ACHN (cell line): Measurements from ENCODE around the gene NEURL3.
"Not testable (repeated sequence)": the region's sequence is repeated elsewhere in the genome, so short reads cannot be mapped to it uniquely, and the experiment has no call there.

ENCODE experiments used
- DNase-seq: peaks from one replicate; pipeline ENCODE4 v3.0.0-alpha.2; 2015
- in situ Hi-C: cut with HindIII; loops from 2 replicates; pipeline ENCODE4 v1.10.0; 2017; ENCODE audit warnings: low sequenced_read_pairs, low pct_ligation_motif_present, low pct_unique_long_range_greater_than_20kb

Gene NEURL3

GRCh38 chr2:96463119-96463518, 42.0 kb downstream of the NEURL3 start:
- in situ Hi-C loops: no loop called here
- no peak for DNase-seq

GRCh38 chr2:96461616-96462015, 43.5 kb downstream of the NEURL3 start:
- in situ Hi-C loops, DNase-seq: not testable (repeated sequence)

- in situ Hi-C loops: no loop called here
- DNase-seq: no peak
Observed at GRCh38 chr2:96452053-96452452, 53.1 kb downstream of the NEURL3 start.

GRCh38 chr2:96449637-96450036, 55.5 kb downstream of the NEURL3 start:
- DNase-seq: no peak
- in situ Hi-C loops: no loop called here

- in situ Hi-C loops: no loop called here
- DNase-seq: no peak
Observed at GRCh38 chr2:96449174-96449573, 56.0 kb downstream of the NEURL3 start.

- in situ Hi-C loops: no loop called here
- DNase-seq: no peak
Observed at GRCh38 chr2:96447726-96448125, 57.4 kb downstream of the NEURL3 start.
